ENCODE measurements around the gene TEDDM1.

GRCh38 chr1:182386980-182387379 lies 13.5 kb downstream of the TEDDM1 start:
- no peak for TF ChIP-seq POLR2AphosphoS5 (IDR thresholded peaks at IDR 0.05; ENCODE audit: low read depth, low read length)
- TF ChIP-seq EZH2phosphoT487 (IDR thresholded peaks at IDR 0.05; ENCODE audit: borderline replicate concordance, low read depth) = no peak
- TF ChIP-seq RFX5 (IDR thresholded peaks at IDR 0.05; ENCODE audit: low read length) = no peak
- TF ChIP-seq GATA2 (CRISPR knock-in tag; IDR thresholded peaks at IDR 0.05) = no peak
- TF ChIP-seq CTCF (IDR thresholded peaks at IDR 0.05) = no peak
- TF ChIP-seq TAF1 (IDR thresholded peaks at IDR 0.05; ENCODE audit: borderline replicate concordance, low read depth, low read length) = no peak
- TF ChIP-seq MAX (IDR thresholded peaks at IDR 0.05; ENCODE audit: low read depth) = no peak
- TF ChIP-seq ZBTB33 (IDR thresholded peaks at IDR 0.05; ENCODE audit: borderline replicate concordance, low read depth) = no peak
- no peak for TF ChIP-seq SMC3 (IDR thresholded peaks at IDR 0.05; ENCODE audit: low read depth, low read length)
